ENCODE results near the gene BSND. TPM values are rescaled to one million over a fixed set of nuclear protein-coding genes. Genes with fewer than 3 reads are reported as not detected.
"Not testable (repeated sequence)": the region's sequence is repeated elsewhere in the genome, so short reads cannot be mapped to it uniquely, and the experiment has no call there.

Gene BSND
- total RNA-seq, 1 donor from 2014 or later, result not detected

DNA sequence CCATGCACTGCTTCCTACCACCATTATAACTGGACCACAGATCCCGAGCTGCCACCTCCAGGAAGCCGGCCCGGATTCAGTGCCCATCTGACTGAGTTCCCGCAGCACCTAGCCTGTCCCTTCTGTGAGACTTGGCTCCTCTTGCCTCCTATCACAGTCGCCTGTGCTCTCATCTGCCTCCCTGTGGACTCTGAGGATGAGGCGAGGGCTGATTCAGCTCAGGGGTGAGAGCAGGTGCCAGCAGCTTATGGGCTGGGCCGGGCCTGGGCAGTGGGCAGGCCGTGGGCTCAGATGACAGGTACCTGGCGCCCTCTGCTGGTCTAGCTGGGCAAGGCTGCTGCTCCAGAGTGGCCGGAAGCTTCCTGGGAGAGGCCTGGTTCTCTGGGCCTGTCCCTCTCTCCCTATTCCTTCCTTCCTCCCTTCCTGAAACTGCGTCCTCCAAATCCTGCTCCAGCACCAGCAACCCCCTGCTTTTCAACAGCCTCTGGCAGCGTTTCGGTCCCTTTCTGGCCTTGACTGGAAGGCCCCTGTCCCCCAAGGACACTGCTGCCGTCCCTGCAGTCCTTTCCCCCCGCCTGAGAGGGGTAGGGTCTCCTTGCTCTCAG lies 23.3 kb downstream of the BSND start:
- Mint-ChIP-seq H3K36me3 (ENCODE audit: low read depth) (no peaks in the 10 kb centered on the region), H3K27me3 (ENCODE audit: insufficient read depth) (peaks cover 2% of the 10 kb centered on the region), H3K9me3 (no peaks in the 10 kb centered on the region), H3K4me1 (ENCODE audit: low read depth) (peaks cover 5% of the 10 kb centered on the region), H3K27ac (no peak overlapping the region), H3K4me3 (no peak overlapping the region)
- intact Hi-C loops (cut with micrococcal nuclease), result loop anchor here (1.0 to 2.0 kb wide), 3 partner anchors 27 to 77 kb away; no protein-coding TSS in a partner anchor
- peak; percentile 43 for DNase-seq (ENCODE audit: low spot score)

DNA sequence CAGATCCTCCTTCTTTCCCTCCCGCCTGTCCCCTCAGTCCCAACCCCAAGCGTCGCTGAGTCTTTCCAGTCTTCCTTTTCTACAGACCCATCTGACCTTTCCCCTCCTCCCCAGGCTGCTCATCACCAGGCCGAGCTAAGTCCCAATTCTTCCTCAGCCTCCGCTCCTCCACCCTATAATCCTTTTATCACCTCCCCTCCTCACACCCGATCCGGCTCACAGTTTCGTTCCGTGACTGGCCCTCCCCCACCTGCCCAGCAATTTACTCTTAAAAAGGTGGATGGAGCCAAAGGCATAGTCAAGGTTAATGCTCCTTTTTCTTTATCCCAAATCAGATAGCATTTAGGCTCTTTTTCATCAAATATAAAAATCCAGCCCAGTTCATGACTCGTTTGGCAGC lies 25.4 kb downstream of the BSND start:
- intact Hi-C loops (cut with micrococcal nuclease); H3K4me3 Mint-ChIP-seq; H3K9me3 Mint-ChIP-seq; DNase-seq (ENCODE audit: low spot score); H3K36me3 Mint-ChIP-seq (ENCODE audit: low read depth); H3K27ac Mint-ChIP-seq; H3K27me3 Mint-ChIP-seq (ENCODE audit: insufficient read depth); H3K4me1 Mint-ChIP-seq (ENCODE audit: low read depth): not testable (repeated sequence)

DNA sequence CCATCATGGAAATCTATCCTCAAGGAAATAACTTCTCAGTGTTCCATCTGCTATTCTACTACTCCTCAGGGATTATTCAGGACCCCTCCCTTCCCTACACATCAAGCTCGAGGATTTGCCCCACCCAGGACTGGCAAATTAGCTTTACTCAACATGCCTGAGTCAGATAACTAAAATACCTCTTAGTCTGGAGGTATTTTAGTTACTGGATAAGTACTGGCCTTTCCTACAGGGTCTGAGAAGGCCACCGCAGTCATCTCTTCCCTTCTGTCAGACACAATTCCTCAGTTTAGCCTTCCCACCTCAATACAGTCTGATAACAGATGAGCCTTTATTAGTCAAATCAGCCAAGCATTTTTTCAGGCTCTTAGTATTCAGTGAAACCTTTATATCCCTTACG lies 27.9 kb downstream of the BSND start:
- H3K4me3 Mint-ChIP-seq; intact Hi-C loops (cut with micrococcal nuclease); H3K9me3 Mint-ChIP-seq; H3K27ac Mint-ChIP-seq; DNase-seq (ENCODE audit: low spot score); H3K4me1 Mint-ChIP-seq (ENCODE audit: low read depth); H3K27me3 Mint-ChIP-seq (ENCODE audit: insufficient read depth); H3K36me3 Mint-ChIP-seq (ENCODE audit: low read depth): not testable (repeated sequence)

DNA sequence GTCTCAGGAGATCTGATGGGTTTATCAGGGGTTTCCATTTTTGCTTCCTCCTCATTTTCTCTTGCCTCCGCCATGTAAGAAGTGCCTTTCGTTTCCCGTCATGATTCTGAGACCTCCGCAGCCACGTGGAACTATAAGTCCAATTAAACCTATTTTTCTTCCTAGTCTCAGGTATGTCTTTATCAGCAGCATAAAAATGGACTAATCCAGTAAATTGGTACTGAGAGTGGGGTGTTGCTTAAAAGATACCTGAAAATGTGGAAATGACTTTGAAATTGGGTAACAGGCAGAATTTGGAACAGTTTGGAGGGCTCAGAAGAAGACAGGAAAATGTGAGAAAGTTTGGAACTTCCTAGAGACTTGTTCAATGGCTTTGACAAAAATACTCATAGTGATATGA lies 32.4 kb downstream of the BSND start:
- H3K4me1 Mint-ChIP-seq (ENCODE audit: low read depth); DNase-seq (ENCODE audit: low spot score); H3K27ac Mint-ChIP-seq; H3K4me3 Mint-ChIP-seq; H3K9me3 Mint-ChIP-seq; H3K36me3 Mint-ChIP-seq (ENCODE audit: low read depth); intact Hi-C loops (cut with micrococcal nuclease): not testable (repeated sequence)
- H3K27me3 Mint-ChIP-seq (ENCODE audit: insufficient read depth), result peaks cover 19% of the 10 kb centered on the region

DNA sequence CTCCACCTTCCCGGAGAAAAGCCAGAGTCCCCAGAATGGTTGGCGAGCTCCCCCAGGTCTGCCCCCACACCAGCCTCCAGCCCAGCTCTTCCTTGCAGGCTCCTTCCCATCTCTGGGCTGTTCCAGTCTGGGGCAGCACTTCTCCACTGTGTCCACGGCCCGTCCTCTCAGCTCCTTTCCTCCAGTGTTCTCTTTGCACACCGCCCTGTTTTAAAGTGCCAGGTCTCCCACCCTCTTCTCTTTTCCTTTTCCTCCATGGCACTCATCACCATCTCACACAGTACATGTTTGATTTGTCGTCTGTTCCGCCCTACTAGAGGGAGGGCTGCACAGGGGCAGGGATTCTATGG lies 34.5 kb downstream of the BSND start:
- H3K36me3 Mint-ChIP-seq (ENCODE audit: low read depth), result no peaks in the 10 kb centered on the region
- H3K4me1 Mint-ChIP-seq (ENCODE audit: low read depth), result no peaks in the 10 kb centered on the region
- H3K27ac Mint-ChIP-seq, result no peak overlapping the region
- intact Hi-C loops (cut with micrococcal nuclease), result no loop called here
- no peaks in the 10 kb centered on the region for H3K9me3 Mint-ChIP-seq
- no peak for DNase-seq (ENCODE audit: low spot score)
- no peak overlapping the region for H3K4me3 Mint-ChIP-seq
- H3K27me3 Mint-ChIP-seq (ENCODE audit: insufficient read depth), result peaks cover 36% of the 10 kb centered on the region

DNA sequence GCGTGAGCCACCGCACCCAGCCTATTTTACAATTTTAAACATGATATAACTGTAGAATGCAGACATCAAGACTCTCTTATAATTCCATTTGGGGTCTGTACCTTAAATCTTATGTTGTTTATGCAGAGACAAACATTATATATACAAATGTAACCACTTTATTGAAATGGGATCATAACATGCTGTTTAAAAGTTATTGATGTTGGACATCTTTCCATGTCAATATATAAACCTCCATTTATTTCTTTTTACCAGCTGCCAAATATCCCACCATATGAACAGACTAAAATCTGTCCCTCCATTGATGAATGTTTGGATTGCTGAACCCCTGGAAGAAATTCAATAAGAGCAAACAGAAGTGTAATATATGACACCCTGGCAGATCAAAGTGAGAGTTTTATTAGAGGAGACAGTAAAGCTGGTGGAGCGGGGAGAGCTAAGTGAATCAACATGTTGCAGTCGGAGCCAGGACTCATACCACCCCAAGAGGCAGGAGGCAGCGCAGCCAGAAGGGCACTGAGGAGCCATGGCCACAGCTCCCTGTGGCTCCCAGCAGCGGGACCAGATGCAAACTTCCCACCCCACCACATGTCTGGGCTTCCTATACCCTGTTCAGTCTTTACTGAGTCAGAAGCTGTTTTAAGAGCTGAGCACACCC lies 35.9 kb downstream of the BSND start:
- Mint-ChIP-seq H3K27ac (no peak overlapping the region), H3K27me3 (ENCODE audit: insufficient read depth) (peaks cover 50% of the 10 kb centered on the region), H3K9me3 (no peaks in the 10 kb centered on the region), H3K36me3 (ENCODE audit: low read depth) (no peaks in the 10 kb centered on the region), H3K4me1 (ENCODE audit: low read depth) (no peaks in the 10 kb centered on the region), H3K4me3 (no peak overlapping the region)
- intact Hi-C loops (cut with micrococcal nuclease), result no loop called here
- no peak for DNase-seq (ENCODE audit: low spot score)

DNA sequence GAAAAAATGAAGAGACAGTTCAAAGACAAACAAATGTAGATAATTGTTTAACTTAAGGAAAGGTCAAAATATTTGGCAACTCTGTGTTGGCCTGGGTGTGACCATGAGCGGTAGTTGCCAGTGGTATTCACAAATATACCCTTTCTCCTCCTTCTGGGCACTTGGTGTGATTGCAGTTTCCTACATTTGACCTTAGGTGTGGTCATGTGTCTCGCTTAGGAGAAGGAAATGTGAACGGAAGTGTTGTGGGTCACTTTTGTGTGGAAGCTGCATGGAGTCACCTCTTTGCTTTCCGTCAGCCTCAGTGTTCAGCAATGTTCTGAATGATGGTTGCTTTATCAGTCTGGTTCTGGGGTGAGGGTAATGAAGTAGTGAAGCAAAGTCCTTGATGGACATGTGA lies 37.2 kb downstream of the BSND start:
- no peaks in the 10 kb centered on the region for H3K4me1 Mint-ChIP-seq (ENCODE audit: low read depth)
- no peaks in the 10 kb centered on the region for H3K9me3 Mint-ChIP-seq
- no peaks in the 10 kb centered on the region for H3K36me3 Mint-ChIP-seq (ENCODE audit: low read depth)
- intact Hi-C loops (cut with micrococcal nuclease), result no loop called here
- no peak for DNase-seq (ENCODE audit: low spot score)
- no peak overlapping the region for H3K27ac Mint-ChIP-seq
- peaks cover 60% of the 10 kb centered on the region for H3K27me3 Mint-ChIP-seq (ENCODE audit: insufficient read depth)
- H3K4me3 Mint-ChIP-seq, result no peak overlapping the region

DNA sequence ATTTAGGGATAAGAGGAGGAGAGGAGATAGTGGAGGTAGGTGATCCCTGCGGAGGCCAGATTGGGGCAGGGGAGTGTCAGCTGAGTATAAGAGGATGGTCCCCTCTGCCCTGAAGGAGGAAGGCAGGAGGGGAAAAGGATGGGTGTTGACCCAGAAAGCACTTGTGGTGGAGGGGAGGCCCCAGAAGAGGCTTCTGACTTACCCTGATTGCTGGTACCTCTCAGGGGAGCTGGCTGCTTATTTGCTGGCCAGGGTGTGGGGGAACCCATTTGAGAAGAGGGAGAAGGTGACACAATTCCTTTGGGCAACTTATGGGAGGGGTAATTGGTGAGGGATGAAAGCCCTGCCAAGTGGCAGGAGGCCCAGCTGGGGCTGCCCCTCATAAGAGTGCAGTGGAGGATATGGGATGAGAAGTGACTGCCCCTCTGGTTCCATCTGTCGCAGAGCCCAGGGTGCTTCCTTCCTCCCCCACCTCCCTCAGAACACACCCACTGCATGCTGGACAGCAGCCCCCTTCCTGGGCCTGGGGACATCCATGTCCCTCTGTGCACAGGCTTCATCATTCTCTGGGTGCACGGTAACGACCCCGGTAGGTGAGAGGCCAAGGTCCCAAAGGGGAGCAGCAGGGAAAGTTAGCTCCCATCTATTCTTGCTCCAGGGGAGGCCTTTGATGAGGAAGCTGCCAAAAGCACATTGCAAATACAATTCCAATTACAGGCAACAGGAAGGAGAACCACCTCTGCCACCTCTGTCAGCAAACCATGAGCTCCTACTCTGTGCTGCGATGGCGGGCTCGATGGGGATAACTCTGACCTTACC lies 39.2 kb downstream of the BSND start:
- intact Hi-C loops (cut with micrococcal nuclease), result loop anchor here (1.0 kb wide), 1 partner anchor 31 kb away; no protein-coding TSS in a partner anchor
- no peak for DNase-seq (ENCODE audit: low spot score)
- no peaks in the 10 kb centered on the region for H3K36me3 Mint-ChIP-seq (ENCODE audit: low read depth)
- H3K27ac Mint-ChIP-seq, result no peak overlapping the region
- H3K4me3 Mint-ChIP-seq, result no peak overlapping the region
- no peaks in the 10 kb centered on the region for H3K9me3 Mint-ChIP-seq
- H3K4me1 Mint-ChIP-seq (ENCODE audit: low read depth), result no peaks in the 10 kb centered on the region
- peaks cover 70% of the 10 kb centered on the region for H3K27me3 Mint-ChIP-seq (ENCODE audit: insufficient read depth)

DNA sequence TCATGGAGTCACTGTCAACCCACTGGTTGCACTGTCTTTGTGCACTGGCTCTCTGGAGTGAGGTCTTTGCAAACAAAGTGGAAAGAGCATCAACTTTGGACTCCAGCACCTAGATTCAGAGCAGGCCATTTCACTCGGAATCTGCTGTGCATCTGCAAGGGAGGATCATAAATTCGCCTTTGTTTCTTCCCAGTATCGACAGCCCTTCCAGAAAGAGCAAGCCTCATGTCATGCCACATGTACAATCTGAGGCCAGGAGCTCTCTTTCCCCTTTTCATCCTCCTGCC lies 39.8 kb downstream of the BSND start:
- Mint-ChIP-seq H3K9me3 (no peaks in the 10 kb centered on the region), H3K4me3 (no peak overlapping the region), H3K36me3 (ENCODE audit: low read depth) (no peaks in the 10 kb centered on the region), H3K4me1 (ENCODE audit: low read depth) (no peaks in the 10 kb centered on the region), H3K27me3 (ENCODE audit: insufficient read depth) (peaks cover 69% of the 10 kb centered on the region), H3K27ac (no peak overlapping the region)
- intact Hi-C loops (cut with micrococcal nuclease), result loop anchor here (1.0 kb wide), 1 partner anchor 31 kb away; no protein-coding TSS in a partner anchor
- no peak for DNase-seq (ENCODE audit: low spot score)

DNA sequence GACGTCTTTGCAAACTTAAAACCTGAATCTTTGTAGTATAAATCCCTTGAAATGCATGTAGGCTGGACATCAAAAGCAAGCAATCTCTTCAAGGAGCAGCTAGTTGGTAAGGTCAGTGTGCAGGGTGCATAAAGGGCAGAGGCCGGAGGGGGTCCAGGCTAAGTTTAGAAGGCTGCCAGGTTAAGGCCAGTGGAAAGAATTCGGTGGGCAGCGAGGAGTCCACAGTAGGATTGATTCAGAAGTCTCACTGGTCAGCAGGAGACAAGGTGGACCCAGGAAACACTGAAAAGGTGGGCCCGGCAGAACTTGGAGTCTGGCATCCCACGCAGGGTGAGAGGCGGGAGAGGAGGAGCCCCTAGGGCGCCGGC lies 40.2 kb downstream of the BSND start:
- no peaks in the 10 kb centered on the region for H3K4me1 Mint-ChIP-seq (ENCODE audit: low read depth)
- intact Hi-C loops (cut with micrococcal nuclease), result loop anchor here (1.0 kb wide), 1 partner anchor 32 kb away; no protein-coding TSS in a partner anchor
- H3K4me3 Mint-ChIP-seq, result no peak overlapping the region
- no peak for DNase-seq (ENCODE audit: low spot score)
- no peaks in the 10 kb centered on the region for H3K9me3 Mint-ChIP-seq
- H3K27me3 Mint-ChIP-seq (ENCODE audit: insufficient read depth), result peaks cover 69% of the 10 kb centered on the region
- H3K36me3 Mint-ChIP-seq (ENCODE audit: low read depth), result no peaks in the 10 kb centered on the region
- H3K27ac Mint-ChIP-seq, result no peak overlapping the region

DNA sequence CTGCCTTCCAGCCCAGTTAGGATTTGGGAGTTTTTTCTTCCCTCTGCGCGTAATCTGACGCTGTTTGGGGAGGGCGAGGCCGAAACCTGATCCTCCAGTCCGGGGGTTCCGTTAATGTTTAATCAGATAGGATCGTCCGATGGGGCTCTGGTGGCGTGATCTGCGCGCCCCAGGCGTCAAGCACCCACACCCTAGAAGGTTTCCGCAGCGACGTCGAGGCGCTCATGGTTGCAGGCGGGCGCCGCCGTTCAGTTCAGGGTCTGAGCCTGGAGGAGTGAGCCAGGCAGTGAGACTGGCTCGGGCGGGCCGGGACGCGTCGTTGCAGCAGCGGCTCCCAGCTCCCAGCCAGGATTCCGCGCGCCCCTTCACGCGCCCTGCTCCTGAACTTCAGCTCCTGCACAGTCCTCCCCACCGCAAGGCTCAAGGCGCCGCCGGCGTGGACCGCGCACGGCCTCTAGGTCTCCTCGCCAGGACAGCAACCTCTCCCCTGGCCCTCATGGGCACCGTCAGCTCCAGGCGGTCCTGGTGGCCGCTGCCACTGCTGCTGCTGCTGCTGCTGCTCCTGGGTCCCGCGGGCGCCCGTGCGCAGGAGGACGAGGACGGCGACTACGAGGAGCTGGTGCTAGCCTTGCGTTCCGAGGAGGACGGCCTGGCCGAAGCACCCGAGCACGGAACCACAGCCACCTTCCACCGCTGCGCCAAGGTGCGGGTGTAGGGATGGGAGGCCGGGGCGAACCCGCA lies 40.8 kb downstream of the BSND start, which contains the start of gene PCSK9:
Gene PCSK9 (plus strand): TSS at position 207 of the 741 bp plus-strand sequence. CDS start 290 bp downstream, at position 497.
- intact Hi-C loops (cut with micrococcal nuclease), result no loop called here
- Mint-ChIP-seq H3K27ac (no peak within 1 kb of the TSS), H3K9me3 (no peaks in the 10 kb centered on the region), H3K27me3 (ENCODE audit: insufficient read depth) (peaks cover 69% of the 10 kb centered on the region), H3K4me3 (no peak within 1 kb of the TSS), H3K4me1 (ENCODE audit: low read depth) (no peaks in the 10 kb centered on the region), H3K36me3 (ENCODE audit: low read depth) (no peaks in the 10 kb centered on the region)
- no peak for DNase-seq (ENCODE audit: low spot score)

DNA sequence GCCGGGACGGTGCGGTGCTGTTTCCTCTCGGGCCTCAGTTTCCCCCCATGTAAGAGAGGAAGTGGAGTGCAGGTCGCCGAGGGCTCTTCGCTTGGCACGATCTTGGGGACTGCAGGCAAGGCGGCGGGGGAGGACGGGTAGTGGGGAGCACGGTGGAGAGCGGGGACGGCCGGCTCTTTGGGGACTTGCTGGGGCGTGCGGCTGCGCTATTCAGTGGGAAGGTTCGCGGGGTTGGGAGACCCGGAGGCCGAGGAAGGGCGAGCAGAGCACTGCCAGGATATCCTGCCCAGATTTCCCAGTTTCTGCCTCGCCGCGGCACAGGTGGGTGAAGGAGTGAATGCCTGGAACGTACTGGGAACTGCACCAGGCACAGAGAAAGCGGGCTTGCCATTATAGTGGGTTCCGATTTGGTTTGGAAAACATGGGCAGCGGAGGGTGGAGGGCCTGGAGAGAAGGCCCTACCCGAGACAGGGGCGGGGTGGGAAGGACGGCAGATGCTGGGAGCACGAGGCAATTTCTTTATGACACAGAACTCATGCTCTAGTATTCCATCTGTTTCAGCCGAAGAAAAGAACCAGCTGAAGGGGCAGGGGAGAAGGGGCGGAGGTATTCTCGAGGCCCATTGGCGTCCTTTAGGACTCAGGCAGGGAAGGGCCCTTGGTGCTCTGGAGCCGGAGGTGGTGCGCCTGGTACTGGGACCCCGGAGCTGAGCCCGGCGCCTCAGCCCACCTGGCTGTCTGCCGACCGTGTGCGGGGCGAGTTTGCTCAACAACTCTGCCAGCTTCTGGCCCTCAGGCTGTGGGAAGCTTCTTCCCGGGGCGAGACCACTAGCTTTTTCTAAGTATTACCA lies 41.6 kb downstream of the BSND start:
- H3K4me3 Mint-ChIP-seq, result no peak overlapping the region
- no peak for DNase-seq (ENCODE audit: low spot score)
- H3K27me3 Mint-ChIP-seq (ENCODE audit: insufficient read depth), result peaks cover 67% of the 10 kb centered on the region
- intact Hi-C loops (cut with micrococcal nuclease), result no loop called here
- H3K36me3 Mint-ChIP-seq (ENCODE audit: low read depth), result no peaks in the 10 kb centered on the region
- H3K4me1 Mint-ChIP-seq (ENCODE audit: low read depth), result no peaks in the 10 kb centered on the region
- H3K27ac Mint-ChIP-seq, result no peak overlapping the region
- no peaks in the 10 kb centered on the region for H3K9me3 Mint-ChIP-seq

Data from activated T-helper 1 cell treated with anti-CD3 and anti-CD28 coated beads, Interleukin-12 subunit alpha, Interleukin-12 subunit beta, Interleukin-2, Interleukin-4 antibody, amounts not matched to agents 30 ng/mL and 10 ng/mL and 1 ng/mL, durations not matched to agents 14 hours and 24 hours and 36 hours (primary cell).